NOMO-1 treated with DMSO at 0.1 percent for 48 hours (cell line): ENCODE measurements around the gene KBTBD12.

ENCODE experiments used
- DNase-seq: peaks from one replicate; lab custom pipeline; 2025; ENCODE audit not compliant: unreplicated experiment; lab: John Stamatoyannopoulos, UW

The KBTBD12 gene

GRCh38 chr3:127984241-127984975 is 69.4 kb downstream of the KBTBD12 start:
- DNase-seq, result no peak

- DNase-seq, result no peak
Measured at GRCh38 chr3:127985216-127985615, 70.2 kb downstream of the KBTBD12 start.

GRCh38 chr3:127985655-127986225 is 70.7 kb downstream of the KBTBD12 start:
- no peak for DNase-seq

GRCh38 chr3:127986803-127987202 is 71.8 kb downstream of the KBTBD12 start:
- no peak for DNase-seq

- no peak for DNase-seq
Measured at GRCh38 chr3:127987309-127987995, 72.4 kb downstream of the KBTBD12 start.

- DNase-seq, result no peak
Measured at GRCh38 chr3:127988770-127989557, 73.9 kb downstream of the KBTBD12 start.

GRCh38 chr3:127990051-127990450 is 75.0 kb downstream of the KBTBD12 start:
- DNase-seq, result no peak

- DNase-seq, result no peak
Measured at GRCh38 chr3:127990461-127990860, 75.4 kb downstream of the KBTBD12 start.

- DNase-seq, result no peak
Measured at GRCh38 chr3:127991251-127991650, 76.2 kb downstream of the KBTBD12 start.

- no peak for DNase-seq
Measured at GRCh38 chr3:127991681-127992080, 76.6 kb downstream of the KBTBD12 start.

GRCh38 chr3:127992127-127992526 is 77.1 kb downstream of the KBTBD12 start:
- no peak for DNase-seq

GRCh38 chr3:127994011-127994410 is 79.0 kb downstream of the KBTBD12 start:
- DNase-seq, result no peak

GRCh38 chr3:127997016-127997415 is 82.0 kb downstream of the KBTBD12 start:
- DNase-seq, result no peak

GRCh38 chr3:127997961-127998360 is 82.9 kb downstream of the KBTBD12 start:
- no peak for DNase-seq

GRCh38 chr3:127998596-127998995 is 83.6 kb downstream of the KBTBD12 start:
- no peak for DNase-seq

GRCh38 chr3:127999509-128000106 is 84.6 kb downstream of the KBTBD12 start:
- DNase-seq, result no peak

GRCh38 chr3:128001576-128001975 is 86.5 kb downstream of the KBTBD12 start:
- DNase-seq, result no peak

GRCh38 chr3:128004661-128005060 is 89.6 kb downstream of the KBTBD12 start:
- no peak for DNase-seq

GRCh38 chr3:128006061-128007032 is 91.3 kb downstream of the KBTBD12 start:
- DNase-seq, result no peak

- DNase-seq, result no peak
Measured at GRCh38 chr3:128007033-128007424, 92.0 kb downstream of the KBTBD12 start.
